Naive B cell (primary cell): ENCODE results near the gene APC. TPM values are rescaled to one million over a fixed set of nuclear protein-coding genes. Genes with fewer than 3 reads are reported as not detected.
"Not testable (repeated sequence)": the region's sequence is repeated elsewhere in the genome, so short reads cannot be mapped to it uniquely, and the experiment has no call there.

Source experiments
- ATAC-seq, 2 donors: fragments of 150-1000 bp; cut with Tn5 transposase; 2 replicates each; pipeline ENCODE4 v1.10.0; 2021; ENCODE audit warnings: low read depth in 2 of 2, mild to moderate bottlenecking in 2 of 2, moderate library complexity in 2 of 2
- DNase-seq: peaks from one replicate; pipeline ENCODE4 v3.0.0; 2022
- H3K27ac Mint-ChIP-seq, 6 donors: one replicate each; pipeline ENCODE4 v1.8.0; 2020 to 2022; ENCODE audit warnings: mild to moderate bottlenecking in 6 of 6, mixed read lengths in 6 of 6, moderate library complexity in 5 of 6, inconsistent platforms in 2 of 6
- H3K27me3 Mint-ChIP-seq, 3 donors: one replicate each; pipeline ENCODE4 v1.8.0; 2021 to 2022; ENCODE audit warnings: mixed read lengths in 3 of 3, mild to moderate bottlenecking in 1 of 3
- H3K36me3 Mint-ChIP-seq, 2 donors: one replicate each; pipeline ENCODE4 v1.8.0; 2020 to 2022; ENCODE audit warnings: mixed read lengths in 2 of 2, inconsistent platforms in 1 of 2, mild to moderate bottlenecking in 1 of 2
- H3K4me1 Mint-ChIP-seq, 3 donors: one replicate each; pipeline ENCODE4 v1.8.0; 2020 to 2022; ENCODE audit warnings: mixed read lengths in 3 of 3, inconsistent platforms in 1 of 3, mild to moderate bottlenecking in 1 of 3, moderate library complexity in 1 of 3
- H3K4me3 Mint-ChIP-seq, 8 donors: one replicate each; pipeline ENCODE4 v1.8.0; 2020 to 2022; ENCODE audit warnings: mild to moderate bottlenecking in 8 of 8, mixed read lengths in 8 of 8, moderate library complexity in 8 of 8, inconsistent platforms in 2 of 8
- H3K9me3 Mint-ChIP-seq, 7 donors: one replicate each; pipeline ENCODE4 v1.8.0; 2020 to 2022; ENCODE audit warnings: mixed read lengths in 7 of 7, mild to moderate bottlenecking in 5 of 7, inconsistent platforms in 2 of 7, moderate library complexity in 1 of 7
- polyA plus RNA-seq, 6 donors: library from polyadenylated mRNA; unstranded; fragments of 300-500 nt; fragmentation: Illumina TruSeq; gene quantifications; one replicate each; pipeline ENCODE4 v1.2.3, GENCODE V29; 2021; ENCODE audit warnings: low read depth in 6 of 6

The APC gene
- polyA plus RNA-seq, 6 donors from 2014 or later = 18.3 to 47.4 (median 23.9) TPM

- Mint-ChIP-seq H3K4me1 (peaks cover 36 to 48% (median 42%) of the 10 kb centered on the region in 3 donors), H3K4me3 (peak overlapping the region; percentile 93 to 97 (median 96)), H3K36me3 (no peaks in the 10 kb centered on the region), H3K9me3 (no peaks in the 10 kb centered on the region), H3K27ac (peak overlapping the region; percentile 88 to 96 (median 94)), H3K27me3 (peaks cover 0 to 8% (median 0%) of the 10 kb centered on the region in 3 donors)
- DNase-seq = no peak
- ATAC-seq = no peak
These were observed 31.2 kb upstream of the APC start for GRCh38 chr5:112706446-112707016.

GRCh38 chr5:112707187-112708102 lies 30.2 kb upstream of the APC start:
- Mint-ChIP-seq H3K27me3 (peaks cover 0 to 8% (median 0%) of the 10 kb centered on the region in 3 donors), H3K9me3 (no peaks in the 10 kb centered on the region), H3K4me1 (peaks cover 44 to 56% (median 51%) of the 10 kb centered on the region in 3 donors), H3K27ac (peak overlapping the region; percentile 88 to 96 (median 94)), H3K4me3 (peak overlapping the region; percentile 93 to 97 (median 96)), H3K36me3 (peaks cover 3 to 4% of the 10 kb centered on the region in 2 donors)
- peak; percentile 97 for DNase-seq
- ATAC-seq = peak; percentile 90 to 91

DNA sequence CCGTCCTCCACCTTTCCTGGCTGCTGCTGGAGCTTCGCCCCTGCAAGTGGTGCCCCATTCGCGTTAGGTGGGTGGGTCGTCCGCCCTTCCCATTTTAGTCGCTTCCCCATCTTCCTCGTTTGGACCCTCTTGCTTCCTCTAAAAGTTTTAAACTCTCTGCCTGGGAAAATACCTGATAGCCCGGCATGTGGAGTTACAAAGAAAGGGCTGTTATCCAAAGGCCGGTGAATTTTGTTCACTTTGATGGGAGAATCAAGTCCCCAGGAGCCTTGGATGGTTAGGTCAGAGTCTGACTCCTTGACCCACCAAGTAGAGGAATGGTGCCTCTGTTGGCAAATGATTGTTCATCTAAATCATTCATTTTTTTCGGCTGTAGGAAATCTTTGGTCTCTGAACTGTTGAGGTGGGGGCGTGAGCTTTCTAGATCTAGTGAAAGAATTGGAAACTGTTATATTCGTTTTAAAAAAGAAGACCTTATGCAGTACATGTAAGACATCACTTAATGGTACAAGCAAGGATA lies 29.5 kb upstream of the APC start:
- Mint-ChIP-seq H3K27me3 (peaks cover 0 to 8% (median 0%) of the 10 kb centered on the region in 3 donors), H3K27ac (peak overlapping the region; percentile 78 to 96 (median 93)), H3K9me3 (no peaks in the 10 kb centered on the region), H3K4me3 (peak overlapping the region; percentile 93 to 97 (median 96)), H3K4me1 (peaks cover 49 to 60% (median 58%) of the 10 kb centered on the region in 3 donors), H3K36me3 (peaks cover 8% of the 10 kb centered on the region in 2 donors)
- DNase-seq (no peak), ATAC-seq (no peak)

- Mint-ChIP-seq H3K36me3 (peaks cover 8% of the 10 kb centered on the region in 2 donors), H3K4me3 (peak overlapping the region in 7 of 8 donors; percentile 56 to 97 (median 93)), H3K27ac (no peak overlapping the region), H3K4me1 (peaks cover 52 to 62% (median 60%) of the 10 kb centered on the region in 3 donors), H3K27me3 (no peaks in the 10 kb centered on the region), H3K9me3 (no peaks in the 10 kb centered on the region)
- ATAC-seq (no peak), DNase-seq (no peak)
These were observed 28.3 kb upstream of the APC start for GRCh38 chr5:112709416-112709815.

- ATAC-seq (no peak), DNase-seq (no peak)
- Mint-ChIP-seq H3K36me3 (peaks cover 8% of the 10 kb centered on the region in 2 donors), H3K4me3 (peak overlapping the region in 1 of 8 donors; percentile 95), H3K27me3 (no peaks in the 10 kb centered on the region), H3K4me1 (peaks cover 61 to 72% (median 64%) of the 10 kb centered on the region in 3 donors), H3K27ac (no peak overlapping the region), H3K9me3 (no peaks in the 10 kb centered on the region)
These were observed 26.8 kb upstream of the APC start for GRCh38 chr5:112710896-112711295.

DNA sequence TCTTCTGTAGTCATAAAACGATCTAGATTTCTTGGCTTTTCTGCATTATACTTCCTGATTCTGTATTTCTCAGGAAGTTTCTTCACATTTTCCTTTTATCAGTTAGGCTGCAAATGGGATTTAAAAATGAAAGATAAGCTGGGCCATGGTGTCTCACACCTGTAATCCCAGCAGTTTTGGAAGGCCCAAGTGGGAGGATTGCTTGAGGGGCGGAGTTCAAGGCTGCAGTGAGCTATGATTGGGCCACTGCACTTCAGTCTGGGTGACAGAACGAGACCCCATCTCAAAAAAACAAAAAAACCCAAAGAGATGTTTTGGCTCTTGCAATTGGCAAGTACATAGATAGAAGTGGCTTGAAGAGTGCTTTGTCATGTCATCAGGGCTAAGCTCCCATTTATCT lies 26.2 kb upstream of the APC start:
- Mint-ChIP-seq H3K9me3 (no peaks in the 10 kb centered on the region), H3K27me3 (no peaks in the 10 kb centered on the region), H3K4me3 (peak overlapping the region in 1 of 8 donors; percentile 74), H3K4me1 (peaks cover 55 to 72% (median 63%) of the 10 kb centered on the region in 3 donors), H3K36me3 (peaks cover 8% of the 10 kb centered on the region in 2 donors), H3K27ac (no peak overlapping the region)
- no peak for DNase-seq
- no peak for ATAC-seq

- Mint-ChIP-seq H3K4me3 (no peak overlapping the region), H3K36me3 (peaks cover 8 to 12% of the 10 kb centered on the region in 2 donors), H3K27me3 (no peaks in the 10 kb centered on the region), H3K4me1 (peaks cover 51 to 71% (median 63%) of the 10 kb centered on the region in 3 donors), H3K27ac (peak overlapping the region in 1 of 6 donors; percentile 39), H3K9me3 (no peaks in the 10 kb centered on the region)
- ATAC-seq (no peak), DNase-seq (no peak)
These were observed 24.5 kb upstream of the APC start for GRCh38 chr5:112713206-112713605.

DNA sequence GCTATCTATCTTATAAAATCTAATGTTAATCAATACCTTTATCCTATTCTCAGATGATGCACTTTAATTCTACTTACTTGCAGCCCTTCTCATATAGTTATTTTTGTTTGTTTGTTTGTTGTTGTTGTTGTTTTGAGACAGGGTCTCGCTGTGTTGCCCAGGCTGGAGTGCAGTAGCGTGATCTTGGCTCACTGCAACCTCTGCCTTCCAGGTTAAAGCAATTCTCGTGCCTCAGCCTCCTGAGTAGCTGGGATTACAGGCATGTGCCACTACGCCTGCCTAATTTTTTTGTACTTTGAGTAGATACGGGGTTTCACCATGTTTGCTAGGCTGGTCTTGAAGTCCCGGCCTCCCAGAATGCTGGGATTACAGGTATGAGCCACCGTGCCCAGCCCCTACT lies 20.8 kb upstream of the APC start:
- ATAC-seq, H3K27me3 Mint-ChIP-seq, H3K4me3 Mint-ChIP-seq, H3K9me3 Mint-ChIP-seq, H3K27ac Mint-ChIP-seq, DNase-seq: not testable (repeated sequence)
- H3K36me3 Mint-ChIP-seq = peaks cover 8 to 16% of the 10 kb centered on the region in 2 donors
- H3K4me1 Mint-ChIP-seq = peaks cover 50 to 56% (median 53%) of the 10 kb centered on the region in 3 donors

DNA sequence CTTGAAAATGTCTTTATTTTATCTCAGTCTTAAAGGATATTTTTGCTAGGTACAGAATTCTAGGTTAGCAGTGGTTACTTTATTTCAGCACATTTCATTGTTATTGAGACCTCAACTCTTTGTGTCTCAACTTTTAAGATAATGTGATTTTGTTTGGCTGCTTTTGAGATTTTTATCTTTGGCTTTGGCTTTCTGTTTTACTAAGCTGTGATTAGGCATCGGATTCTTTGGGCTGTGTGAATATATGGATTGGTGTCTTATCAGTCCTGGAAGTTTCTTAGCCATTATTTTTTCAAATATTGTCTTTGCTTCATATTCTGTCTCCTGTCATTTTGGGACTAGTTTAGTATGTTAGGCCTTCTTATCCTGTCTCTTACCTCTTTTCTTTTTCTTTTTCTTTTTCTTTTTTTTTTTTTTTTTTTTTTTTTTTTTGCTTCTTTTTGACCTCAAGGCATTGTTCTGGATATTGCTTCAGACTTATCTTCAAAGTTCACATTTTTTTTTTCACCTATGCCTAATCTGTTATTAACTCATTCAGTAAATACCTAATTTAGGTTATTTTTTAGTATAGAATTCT lies 20.1 kb upstream of the APC start:
- Mint-ChIP-seq H3K4me1 (peaks cover 48 to 56% (median 55%) of the 10 kb centered on the region in 3 donors), H3K9me3 (no peaks in the 10 kb centered on the region), H3K27ac (peak overlapping the region in 1 of 6 donors; percentile 79), H3K27me3 (no peaks in the 10 kb centered on the region), H3K4me3 (no peak overlapping the region), H3K36me3 (peaks cover 4 to 11% of the 10 kb centered on the region in 2 donors)
- ATAC-seq = no peak
- no peak for DNase-seq

- Mint-ChIP-seq H3K36me3 (peaks cover 0 to 8% of the 10 kb centered on the region in 2 donors), H3K27me3 (no peaks in the 10 kb centered on the region), H3K4me1 (peaks cover 50 to 59% (median 58%) of the 10 kb centered on the region in 3 donors), H3K27ac (peak overlapping the region in 1 of 6 donors; percentile 26), H3K9me3 (no peaks in the 10 kb centered on the region), H3K4me3 (peak overlapping the region in 1 of 8 donors; percentile 30)
- no peak for DNase-seq
- no peak for ATAC-seq
These were observed 19.3 kb upstream of the APC start for GRCh38 chr5:112718344-112718743.

- ATAC-seq (no peak), DNase-seq (no peak)
- Mint-ChIP-seq H3K9me3 (no peaks in the 10 kb centered on the region), H3K36me3 (peaks cover 0 to 8% of the 10 kb centered on the region in 2 donors), H3K4me3 (no peak overlapping the region), H3K27ac (peak overlapping the region in 2 of 6 donors; percentile 6 to 15), H3K4me1 (peaks cover 54 to 67% (median 66%) of the 10 kb centered on the region in 3 donors), H3K27me3 (no peaks in the 10 kb centered on the region)
These were observed 17.1 kb upstream of the APC start for GRCh38 chr5:112720576-112720975.

GRCh38 chr5:112724901-112725300 lies 12.8 kb upstream of the APC start:
- DNase-seq (no peak), ATAC-seq (no peak)
- Mint-ChIP-seq H3K9me3 (no peaks in the 10 kb centered on the region), H3K4me1 (peaks cover 52% of the 10 kb centered on the region in 3 donors), H3K4me3 (peak overlapping the region in 1 of 8 donors; percentile 3), H3K27me3 (no peaks in the 10 kb centered on the region), H3K27ac (peak overlapping the region in 2 of 6 donors; percentile 13 to 28), H3K36me3 (peaks cover 0 to 4% of the 10 kb centered on the region in 2 donors)

DNA sequence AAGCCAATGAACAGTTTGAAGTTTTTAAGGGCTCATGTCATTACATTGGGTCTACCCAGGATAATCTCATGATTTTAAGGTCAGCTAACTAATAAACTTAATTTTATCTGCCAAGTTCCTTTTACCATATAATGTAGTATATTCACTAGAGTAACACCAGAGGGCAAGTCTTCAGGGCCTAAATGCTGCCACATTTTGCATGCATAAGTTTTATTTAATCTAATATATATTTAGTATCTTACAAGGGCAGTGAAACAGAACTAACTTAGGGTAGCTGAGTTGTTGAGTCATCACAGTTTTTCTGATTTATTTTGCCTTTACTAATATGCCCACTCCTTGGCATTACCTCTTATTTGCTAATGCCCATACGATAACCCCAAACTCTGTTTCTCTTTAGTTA lies 8.1 kb upstream of the APC start:
- Mint-ChIP-seq H3K27ac (no peak overlapping the region), H3K4me3 (no peak overlapping the region), H3K36me3 (no peaks in the 10 kb centered on the region), H3K4me1 (peaks cover 22 to 43% (median 23%) of the 10 kb centered on the region in 3 donors), H3K9me3 (no peaks in the 10 kb centered on the region), H3K27me3 (no peaks in the 10 kb centered on the region)
- DNase-seq (no peak), ATAC-seq (no peak)
